Panc1 (cell line): Measurements from ENCODE around the gene ZNF385C.

Source experiments
- CTCF ChIP-seq: fragments of 450-650 bp; IDR thresholded peaks from 2 replicates; pipeline ENCODE4 v1.5.1; 2017; ENCODE audit warnings: mild to moderate bottlenecking
- POLR2AphosphoS5 ChIP-seq: IDR thresholded peaks from 2 replicates; pipeline ENCODE4 v1.6.1; 2012; ENCODE audit warnings: mild to moderate bottlenecking, low read depth, low read length, moderate library complexity
- REST ChIP-seq, 2 experiments: IDR thresholded peaks; 2 replicates each; pipeline ENCODE4 v1.6.1; 2011 to 2012; ENCODE audit warnings: low read depth in 2 of 2, control low read depth in 1 of 2, low read length in 1 of 2, mild to moderate bottlenecking in 1 of 2, moderate library complexity in 1 of 2; ENCODE audit not compliant: insufficient read depth in 1 of 2
- SIN3A ChIP-seq: IDR thresholded peaks from 2 replicates; pipeline ENCODE4 v1.6.1; 2012; ENCODE audit warnings: low read depth, mild to moderate bottlenecking, low read length, moderate library complexity, borderline replicate concordance; ENCODE audit not compliant: insufficient read depth

GRCh38 chr17:41998497-41998896, 99.8 kb downstream of the ZNF385C start:
- no peak for TF ChIP-seq CTCF
- TF ChIP-seq POLR2AphosphoS5, result no peak
- no peak for TF ChIP-seq REST (IDR thresholded peaks at IDR 0.05; ENCODE audit: insufficient read depth in 1 of 2, low read depth in 2 of 2, low read length in 1 of 2)
- no peak for TF ChIP-seq SIN3A
